HCT116 (cell line): ENCODE results near the gene TMPRSS3. TPM values are rescaled to one million over a fixed set of nuclear protein-coding genes. Genes with fewer than 3 reads are reported as not detected.

ENCODE experiments used
- ATAC-seq: fragments of 200-7000 bp; cut with Tn5 transposase; 2 replicates; pipeline ENCODE4 v1.9.1; 2020; ENCODE audit warnings: mild to moderate bottlenecking, moderate library complexity
- BruUV-seq: library from RNA; stranded (reverse); fragments of 400-500 nt; replicated peaks from 2 replicates; lab custom pipeline; 2021; lab: Mats Ljungman, UMichigan
- CTCF ChIA-PET: fragments of 300-600 bp; sonication (Branson Sonifier 250); formaldehyde crosslinking; loops from one replicate; lab custom pipeline; 2021; ENCODE audit warnings: antibody characterized with exemption; lab: Charles Lee
- POLR2A ChIA-PET: fragments of 300-600, 350-600 bp; sonication (Branson Sonifier 250); formaldehyde crosslinking; loops from one replicate; lab custom pipeline; 2021; ENCODE audit warnings: antibody characterized with exemption; lab: Charles Lee
- RAD21 ChIA-PET, 2 experiments: fragments of 300-600 bp; sonication (Branson Sonifier 250); formaldehyde crosslinking; loops; one replicate each; lab custom pipeline; 2023; ENCODE audit warnings: low total read pairs in 2 of 2; ENCODE audit not compliant: uncharacterized antibody in 2 of 2, unreplicated experiment in 2 of 2, low non-redundant PET in 1 of 2; lab: Charles Lee
- DNase-seq: peaks from one replicate; pipeline ENCODE4 v3.0.0-alpha.2; 2010; ENCODE audit warnings: low read depth, low spot score
- H2AFZ ChIP-seq: fragments of 200-600 bp; shearing (Covaris generic), sonication (generic); 2 replicates; pipeline ENCODE4 v1.6.1; 2017; ENCODE audit warnings: low read depth, mixed run types, mixed read lengths, antibody characterized with exemption, low read length; ENCODE audit not compliant: poor library complexity, severe bottlenecking
- H3K27ac ChIP-seq: 2 replicates; pipeline ENCODE4 v1.5.1; 2012; ENCODE audit warnings: low read depth, low read length
- H3K27me3 ChIP-seq: fragments of 200-600 bp; sonication (generic); 2 replicates; pipeline ENCODE4 v1.6.1; 2016; ENCODE audit warnings: mixed run types, low read length, mixed read lengths; ENCODE audit not compliant: insufficient read depth
- H3K36me3 ChIP-seq, 2 experiments: fragments of 200-500 bp in 1 of 2; fragments of 200-600 bp in 1 of 2; sonication (Bioruptor generic) in 1 of 2; sonication (generic) in 1 of 2; 2 replicates each; pipeline versions ENCODE4 v1.5.1 to v1.6.1; 2014 to 2016; ENCODE audit warnings: low read length in 2 of 2, inconsistent platforms in 1 of 2, mixed read lengths in 1 of 2, mixed run types in 1 of 2; ENCODE audit not compliant: insufficient read depth in 2 of 2, control insufficient read depth in 1 of 2
- H3K4me1 ChIP-seq, 2 experiments: fragments of 200-600 bp in 1 of 2; sonication (generic) in 1 of 2; 2 replicates each; pipeline versions ENCODE4 v1.5.1 to v1.6.1; 2012 to 2017; ENCODE audit warnings: low read length in 2 of 2, inconsistent platforms in 1 of 2, mild to moderate bottlenecking in 1 of 2, mixed read lengths in 1 of 2, mixed run types in 1 of 2, moderate library complexity in 1 of 2; ENCODE audit not compliant: insufficient read depth in 2 of 2, control insufficient read depth in 1 of 2
- H3K4me2 ChIP-seq: fragments of 200-600 bp; sonication (generic); 2 replicates; pipeline ENCODE4 v1.6.1; 2017; ENCODE audit warnings: mixed run types, low read length, mixed read lengths
- H3K4me3 ChIP-seq, 2 experiments: fragments of 200-600 bp in 1 of 2; sonication (generic) in 1 of 2; replicated peaks in 1 of 2; 2 replicates each; pipeline ENCODE4 v1.5.1; 2011 to 2016; ENCODE audit warnings: low read length in 2 of 2, control low read depth in 1 of 2, low read depth in 1 of 2, mild to moderate bottlenecking in 1 of 2, mixed read lengths in 1 of 2, mixed run types in 1 of 2
- H3K79me2 ChIP-seq: fragments of 200-600 bp; sonication (generic); 2 replicates; pipeline ENCODE4 v1.6.1; 2017; ENCODE audit warnings: mild to moderate bottlenecking, mixed run types, low read length, moderate library complexity, mixed read lengths; ENCODE audit not compliant: insufficient read depth
- H3K9ac ChIP-seq: fragments of 200-600 bp; sonication (generic); 2 replicates; pipeline ENCODE4 v1.6.1; 2016; ENCODE audit warnings: low read length, mixed read lengths
- H3K9me2 ChIP-seq: fragments of 200-600 bp; sonication (generic), shearing (Covaris generic); 2 replicates; pipeline ENCODE4 v1.6.1; 2017; ENCODE audit warnings: mixed run types, mild to moderate bottlenecking, moderate library complexity; ENCODE audit not compliant: insufficient read depth
- H3K9me3 ChIP-seq, 2 experiments: fragments of 200-500 bp in 1 of 2; fragments of 200-600 bp in 1 of 2; sonication (Bioruptor generic) in 1 of 2; sonication (generic) in 1 of 2; 2 replicates each; pipeline ENCODE4 v1.6.1; 2014 to 2017; ENCODE audit warnings: low read length in 2 of 2, mixed read lengths in 2 of 2, inconsistent platforms in 1 of 2, low read depth in 1 of 2, mild to moderate bottlenecking in 1 of 2, mixed run types in 1 of 2, moderate library complexity in 1 of 2; ENCODE audit not compliant: control insufficient read depth in 1 of 2, insufficient read depth in 1 of 2
- H4K20me1 ChIP-seq: fragments of 200-600 bp; sonication (generic), shearing (Covaris generic); 2 replicates; pipeline ENCODE4 v1.6.1; 2017; ENCODE audit warnings: mixed run types, mild to moderate bottlenecking, moderate library complexity; ENCODE audit not compliant: insufficient read depth
- EGR1 ChIP-seq: IDR thresholded peaks from 2 replicates; pipeline ENCODE4 v1.6.1; 2012; ENCODE audit warnings: low read depth
- EZH2 ChIP-seq: fragments of 200-600 bp; sonication (generic); IDR thresholded peaks from 2 replicates; pipeline ENCODE4 v1.6.1; 2017; ENCODE audit warnings: antibody characterized with exemption, mixed run types
- POLR2AphosphoS5 ChIP-seq: IDR thresholded peaks from 2 replicates; pipeline ENCODE4 v1.6.1; 2011; ENCODE audit warnings: mild to moderate bottlenecking, low read depth, low read length, moderate library complexity
- SP1 ChIP-seq: IDR thresholded peaks from 2 replicates; pipeline ENCODE4 v1.6.1; 2012; ENCODE audit warnings: low read depth
- TCF7L2 ChIP-seq: IDR thresholded peaks from 2 replicates; pipeline ENCODE4 v1.7.0; 2011; ENCODE audit warnings: borderline replicate concordance, inconsistent platforms; ENCODE audit not compliant: insufficient read depth, insufficient read length; ENCODE audit errors: extremely low read depth
- ZFX ChIP-seq: fragments of 450-650 bp; IDR thresholded peaks from 2 replicates; pipeline ENCODE4 v1.6.1; 2017
- ZNF274 ChIP-seq: fragments of 200-500 bp; sonication (Bioruptor generic); IDR thresholded peaks from 2 replicates; pipeline ENCODE4 v1.6.1; 2014; ENCODE audit warnings: mild to moderate bottlenecking, low read depth, low read length, inconsistent platforms
- intact Hi-C: fragments of 100-400 bp; cut with micrococcal nuclease; formaldehyde crosslinking; loops from 2 replicates; pipeline ENCODE4 v1.10.0; 2022
- total RNA-seq: library from RNA; stranded (reverse); gene quantifications from one replicate; pipeline ENCODE4 v1.2.1, GENCODE V29; 2021; ENCODE audit not compliant: unreplicated experiment
- TF ChIP-seq, protein P1 (sequence below): IDR thresholded peaks from 2 replicates; pipeline ENCODE4 v1.6.1; 2012; ENCODE audit warnings: low read depth

Gene TMPRSS3
- total RNA-seq, 1 experiment from 2014 or later = not detected

DNA sequence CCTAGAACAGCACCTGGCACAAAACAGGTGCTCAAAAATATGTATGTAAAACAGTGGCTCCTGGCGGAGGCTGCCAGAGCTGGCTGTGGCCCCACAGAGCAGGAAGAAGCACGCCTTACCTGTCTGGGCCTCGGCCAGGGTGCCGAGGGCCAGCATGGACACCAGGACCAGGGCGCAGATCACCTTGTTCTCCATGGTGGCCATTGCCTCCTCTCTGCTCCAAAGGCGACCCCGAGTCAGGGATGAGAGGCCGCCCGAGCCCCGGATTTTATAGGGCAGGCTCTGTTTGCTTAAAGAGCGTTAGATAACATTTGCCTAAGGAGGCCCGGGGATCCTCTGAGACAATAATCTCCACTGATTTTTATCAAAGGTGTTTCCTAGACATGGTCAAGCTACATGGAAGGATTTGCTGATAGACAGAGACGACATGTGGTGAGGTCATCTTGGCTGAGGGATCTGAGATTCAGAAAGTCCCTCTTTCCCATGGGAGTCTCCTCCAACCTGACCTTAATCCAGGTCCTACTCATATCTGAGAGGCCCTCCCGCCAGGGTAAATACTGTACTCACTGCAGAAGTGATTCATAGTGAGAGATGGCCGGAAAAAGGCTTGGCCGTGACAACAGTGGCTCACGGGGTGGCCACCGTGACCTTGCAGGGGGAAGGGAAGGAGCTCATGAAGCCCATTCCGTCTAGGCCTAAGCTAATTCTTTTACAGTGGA, 29.4 kb downstream of the TMPRSS3 start, which contains the start of gene TFF1:
TFF1 (minus strand) TSS at position 244 of the 719 bp plus-strand sequence; CDS start at position 204, 40 bp downstream.
- H3K4me3 ChIP-seq = no peak within 1 kb of the TSS
- H3K9me3 ChIP-seq = no peaks in the 10 kb centered on the region
- H3K4me2 ChIP-seq = no peak within 1 kb of the TSS
- no peak within 1 kb of the TSS for H3K9ac ChIP-seq
- RAD21 ChIA-PET = no interaction called here
- no TSS peak for BruUV-seq
- no peak for DNase-seq
- no peaks in the 10 kb centered on the region for H4K20me1 ChIP-seq
- H3K79me2 ChIP-seq = no peaks in the 10 kb centered on the region
- no peak within 1 kb of the TSS for H2AFZ ChIP-seq
- TF ChIP-seq SP1 = no peak
- TF ChIP-seq EGR1 = no peak
- TF ChIP-seq, all 23 proteins: peak for 0
- H3K27me3 ChIP-seq = no peaks in the 10 kb centered on the region
- no peaks in the 10 kb centered on the region for H3K4me1 ChIP-seq
- no peaks in the 10 kb centered on the region for H3K36me3 ChIP-seq
- ChIA-PET CTCF (interaction anchor here (2.5 kb wide), 1 partner anchor 15 kb away, joined by 9 read pairs; no protein-coding TSS in a partner anchor), POLR2A (no interaction called here)
- intact Hi-C loops = no loop called here
- no peak within 1 kb of the TSS for H3K27ac ChIP-seq
- no peak for ATAC-seq
- H3K9me2 ChIP-seq = no peaks in the 10 kb centered on the region

DNA sequence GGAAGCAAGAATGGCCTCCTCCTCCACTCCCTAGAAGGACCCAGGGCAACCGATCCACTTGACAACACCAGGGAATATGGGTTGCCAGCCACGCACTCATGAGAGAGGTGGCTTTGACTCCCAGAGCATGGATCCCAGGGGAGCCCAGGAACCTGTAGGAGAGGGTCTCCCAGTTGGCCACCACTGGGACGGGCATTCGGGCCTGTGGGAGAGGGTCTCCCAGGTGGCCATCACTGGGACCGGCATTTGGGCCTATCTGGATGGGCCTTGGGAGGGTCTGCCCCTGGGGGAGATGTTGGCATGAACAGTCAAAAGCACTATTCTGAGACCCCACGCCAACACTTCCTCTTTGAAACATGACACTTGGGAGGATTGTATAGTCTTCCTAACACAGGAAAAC, 30.1 kb downstream of the TMPRSS3 start:
- H3K9me3 ChIP-seq = no peaks in the 10 kb centered on the region
- BruUV-seq = no TSS peak
- no peaks in the 10 kb centered on the region for H3K4me1 ChIP-seq
- no peak overlapping the region for H3K4me3 ChIP-seq
- H3K36me3 ChIP-seq = no peaks in the 10 kb centered on the region
- H3K9me2 ChIP-seq = no peaks in the 10 kb centered on the region
- H3K4me2 ChIP-seq = no peak overlapping the region
- no peaks in the 10 kb centered on the region for H3K79me2 ChIP-seq
- H4K20me1 ChIP-seq = no peaks in the 10 kb centered on the region
- DNase-seq (no peak), ATAC-seq (no peak)
- no peaks in the 10 kb centered on the region for H3K27me3 ChIP-seq
- ChIA-PET POLR2A (no interaction called here), RAD21 (no interaction called here), CTCF (no interaction called here)
- no peak overlapping the region for H3K27ac ChIP-seq
- no peak overlapping the region for H2AFZ ChIP-seq
- TF ChIP-seq TCF7L2 (no peak), SP1 (no peak), EZH2 (no peak), ZFX (no peak), POLR2AphosphoS5 (no peak), ZNF274 (no peak)
- TF ChIP-seq, protein P1, sequence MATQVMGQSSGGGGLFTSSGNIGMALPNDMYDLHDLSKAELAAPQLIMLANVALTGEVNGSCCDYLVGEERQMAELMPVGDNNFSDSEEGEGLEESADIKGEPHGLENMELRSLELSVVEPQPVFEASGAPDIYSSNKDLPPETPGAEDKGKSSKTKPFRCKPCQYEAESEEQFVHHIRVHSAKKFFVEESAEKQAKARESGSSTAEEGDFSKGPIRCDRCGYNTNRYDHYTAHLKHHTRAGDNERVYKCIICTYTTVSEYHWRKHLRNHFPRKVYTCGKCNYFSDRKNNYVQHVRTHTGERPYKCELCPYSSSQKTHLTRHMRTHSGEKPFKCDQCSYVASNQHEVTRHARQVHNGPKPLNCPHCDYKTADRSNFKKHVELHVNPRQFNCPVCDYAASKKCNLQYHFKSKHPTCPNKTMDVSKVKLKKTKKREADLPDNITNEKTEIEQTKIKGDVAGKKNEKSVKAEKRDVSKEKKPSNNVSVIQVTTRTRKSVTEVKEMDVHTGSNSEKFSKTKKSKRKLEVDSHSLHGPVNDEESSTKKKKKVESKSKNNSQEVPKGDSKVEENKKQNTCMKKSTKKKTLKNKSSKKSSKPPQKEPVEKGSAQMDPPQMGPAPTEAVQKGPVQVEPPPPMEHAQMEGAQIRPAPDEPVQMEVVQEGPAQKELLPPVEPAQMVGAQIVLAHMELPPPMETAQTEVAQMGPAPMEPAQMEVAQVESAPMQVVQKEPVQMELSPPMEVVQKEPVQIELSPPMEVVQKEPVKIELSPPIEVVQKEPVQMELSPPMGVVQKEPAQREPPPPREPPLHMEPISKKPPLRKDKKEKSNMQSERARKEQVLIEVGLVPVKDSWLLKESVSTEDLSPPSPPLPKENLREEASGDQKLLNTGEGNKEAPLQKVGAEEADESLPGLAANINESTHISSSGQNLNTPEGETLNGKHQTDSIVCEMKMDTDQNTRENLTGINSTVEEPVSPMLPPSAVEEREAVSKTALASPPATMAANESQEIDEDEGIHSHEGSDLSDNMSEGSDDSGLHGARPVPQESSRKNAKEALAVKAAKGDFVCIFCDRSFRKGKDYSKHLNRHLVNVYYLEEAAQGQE = no peak
- H3K9ac ChIP-seq = no peak overlapping the region
- intact Hi-C loops = no loop called here
